NB4 (cell line): ENCODE measurements around the gene RPP40.

Experiments
- POLR2A ChIP-seq: IDR thresholded peaks from 2 replicates; pipeline ENCODE4 v1.6.1; 2011; ENCODE audit warnings: mild to moderate bottlenecking; ENCODE audit not compliant: insufficient read length; ENCODE audit errors: extremely low read depth
- TF ChIP-seq, protein P1 (sequence below): IDR thresholded peaks from one replicate; pipeline ENCODE4 v1.5.1; 2012; ENCODE audit warnings: low read depth, low read length
- TF ChIP-seq, protein P2 (sequence below): IDR thresholded peaks from 2 replicates; pipeline ENCODE4 v1.6.1; 2011; ENCODE audit warnings: low read depth, low read length

DNA sequence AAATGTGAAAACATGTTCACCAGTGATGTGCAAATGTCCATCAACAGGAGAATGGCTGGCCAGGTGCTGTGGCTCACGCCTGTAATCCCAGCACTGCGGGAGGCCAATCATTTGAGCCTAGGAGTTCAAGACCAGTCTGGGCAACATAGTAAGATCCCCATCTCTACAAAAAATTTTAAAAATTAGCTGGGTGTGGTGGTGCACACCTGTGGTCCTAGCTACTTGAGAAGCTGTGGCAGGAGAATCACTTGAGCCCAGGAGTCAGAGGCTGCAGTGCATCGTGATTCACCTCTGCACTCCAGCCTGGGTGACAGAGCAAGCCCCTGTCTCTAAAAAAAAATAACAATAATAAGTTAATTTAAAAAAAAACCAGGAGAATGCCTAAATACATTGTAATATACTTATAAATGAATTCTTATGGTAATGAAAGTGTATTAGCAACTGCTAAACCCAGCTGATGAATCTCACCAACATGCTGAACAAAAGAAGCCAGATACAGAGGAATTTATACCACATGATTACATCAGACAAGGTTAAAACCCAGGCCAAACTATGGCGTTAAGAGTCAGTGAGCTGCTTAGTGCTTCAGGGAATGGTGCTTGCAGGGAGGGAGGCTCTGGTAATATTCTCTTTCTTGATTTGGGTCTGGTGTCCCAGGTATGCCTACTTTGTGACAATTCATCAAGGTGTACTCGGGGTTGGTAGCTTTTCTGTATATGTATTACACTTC is 36.4 kb downstream of the RPP40 start:
- TF ChIP-seq, protein P1, sequence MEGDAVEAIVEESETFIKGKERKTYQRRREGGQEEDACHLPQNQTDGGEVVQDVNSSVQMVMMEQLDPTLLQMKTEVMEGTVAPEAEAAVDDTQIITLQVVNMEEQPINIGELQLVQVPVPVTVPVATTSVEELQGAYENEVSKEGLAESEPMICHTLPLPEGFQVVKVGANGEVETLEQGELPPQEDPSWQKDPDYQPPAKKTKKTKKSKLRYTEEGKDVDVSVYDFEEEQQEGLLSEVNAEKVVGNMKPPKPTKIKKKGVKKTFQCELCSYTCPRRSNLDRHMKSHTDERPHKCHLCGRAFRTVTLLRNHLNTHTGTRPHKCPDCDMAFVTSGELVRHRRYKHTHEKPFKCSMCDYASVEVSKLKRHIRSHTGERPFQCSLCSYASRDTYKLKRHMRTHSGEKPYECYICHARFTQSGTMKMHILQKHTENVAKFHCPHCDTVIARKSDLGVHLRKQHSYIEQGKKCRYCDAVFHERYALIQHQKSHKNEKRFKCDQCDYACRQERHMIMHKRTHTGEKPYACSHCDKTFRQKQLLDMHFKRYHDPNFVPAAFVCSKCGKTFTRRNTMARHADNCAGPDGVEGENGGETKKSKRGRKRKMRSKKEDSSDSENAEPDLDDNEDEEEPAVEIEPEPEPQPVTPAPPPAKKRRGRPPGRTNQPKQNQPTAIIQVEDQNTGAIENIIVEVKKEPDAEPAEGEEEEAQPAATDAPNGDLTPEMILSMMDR: no peak
- TF ChIP-seq POLR2A: no peak
- TF ChIP-seq, protein P2, sequence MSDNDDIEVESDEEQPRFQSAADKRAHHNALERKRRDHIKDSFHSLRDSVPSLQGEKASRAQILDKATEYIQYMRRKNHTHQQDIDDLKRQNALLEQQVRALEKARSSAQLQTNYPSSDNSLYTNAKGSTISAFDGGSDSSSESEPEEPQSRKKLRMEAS: no peak
